H1 (cell line): ENCODE measurements around the gene PRRT1. TPM values are rescaled to one million over a fixed set of nuclear protein-coding genes. Genes with fewer than 3 reads are reported as not detected.

Experiments
- CHD7 ChIP-seq: fragments of 300-600 bp; sonication (generic); IDR thresholded peaks from 2 replicates; pipeline ENCODE4 v1.7.1; 2012; ENCODE audit warnings: low read length, moderate library complexity, mild to moderate bottlenecking, inconsistent platforms; ENCODE audit not compliant: insufficient replicate concordance
- polyA plus RNA-seq, 7 experiments: library from polyadenylated mRNA; depleted of rRNA in 3 of 7; stranded (reverse) in 5 of 7; unstranded in 2 of 7; fragments of >200 nt in 5 of 7; fragments of 200-250 nt in 2 of 7; gene quantifications; 1 replicate in 5 of 7; 2 replicates in 1 of 7; 4 replicates in 1 of 7; pipeline versions ENCODE4 v1.2.1 to v1.2.3, GENCODE V29; 2011 to 2013; ENCODE audit warnings: missing spikeins in 2 of 7, mixed read lengths in 2 of 7
- total RNA-seq: library from RNA; stranded (reverse); fragmentation: NEBNext Ultra II Directional; extraction: Animal tissue kit (Norgen Biotek cat#: 25700); gene quantifications from 2 replicates; pipeline ENCODE4 v1.2.1, GENCODE V29; 2021

PRRT1 gene
- total and polyA plus RNA-seq, 2 of the 8 experiments (the other 6 are each of a cell fraction or from before 2014, with no cell fraction given), result 0.71 to 2.8 TPM

DNA sequence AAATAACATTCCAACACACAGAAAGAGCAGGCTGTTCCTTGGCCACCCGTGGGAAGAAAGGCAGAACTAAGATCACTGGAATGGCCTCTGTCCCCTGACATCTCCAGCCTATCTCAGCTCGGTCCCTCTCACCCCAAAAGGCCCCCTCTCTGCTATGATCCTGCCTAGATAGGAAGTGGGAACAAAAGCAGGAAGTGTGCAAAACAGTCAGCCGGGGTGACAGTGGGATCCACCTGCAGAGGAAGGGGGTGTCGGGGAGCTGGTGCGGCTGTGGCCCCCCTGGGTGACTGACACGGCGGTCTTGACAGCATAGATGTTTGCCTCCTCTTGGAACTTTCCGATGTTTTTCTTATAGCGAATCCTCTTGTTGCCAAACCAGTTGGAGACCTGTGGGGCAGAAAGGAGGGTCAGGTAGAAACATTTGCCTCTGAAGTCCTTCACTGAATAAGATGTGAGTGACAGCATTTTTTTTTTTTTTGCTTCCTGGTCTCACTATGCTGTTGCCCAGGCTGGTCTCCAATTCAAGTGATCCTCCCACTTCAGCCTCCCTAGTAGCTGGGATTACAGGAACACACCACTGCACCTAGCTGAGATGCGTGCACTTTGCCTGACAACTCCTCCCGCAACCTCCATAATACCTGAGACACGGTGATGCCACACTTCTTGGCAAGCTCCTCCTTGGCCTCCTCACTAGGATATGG is 35.4 kb upstream of the PRRT1 start (continued):
- TF ChIP-seq CHD7, result no peak
- TF ChIP-seq, all 59 proteins: peak for 0
